ENCODE data around the gene CAPZA1. TPM values are rescaled to one million over a fixed set of nuclear protein-coding genes. Genes with fewer than 3 reads are reported as not detected.

Gene CAPZA1
- total RNA-seq, 4 donors from 2014 or later: 116 to 181 (median 179) TPM

DNA sequence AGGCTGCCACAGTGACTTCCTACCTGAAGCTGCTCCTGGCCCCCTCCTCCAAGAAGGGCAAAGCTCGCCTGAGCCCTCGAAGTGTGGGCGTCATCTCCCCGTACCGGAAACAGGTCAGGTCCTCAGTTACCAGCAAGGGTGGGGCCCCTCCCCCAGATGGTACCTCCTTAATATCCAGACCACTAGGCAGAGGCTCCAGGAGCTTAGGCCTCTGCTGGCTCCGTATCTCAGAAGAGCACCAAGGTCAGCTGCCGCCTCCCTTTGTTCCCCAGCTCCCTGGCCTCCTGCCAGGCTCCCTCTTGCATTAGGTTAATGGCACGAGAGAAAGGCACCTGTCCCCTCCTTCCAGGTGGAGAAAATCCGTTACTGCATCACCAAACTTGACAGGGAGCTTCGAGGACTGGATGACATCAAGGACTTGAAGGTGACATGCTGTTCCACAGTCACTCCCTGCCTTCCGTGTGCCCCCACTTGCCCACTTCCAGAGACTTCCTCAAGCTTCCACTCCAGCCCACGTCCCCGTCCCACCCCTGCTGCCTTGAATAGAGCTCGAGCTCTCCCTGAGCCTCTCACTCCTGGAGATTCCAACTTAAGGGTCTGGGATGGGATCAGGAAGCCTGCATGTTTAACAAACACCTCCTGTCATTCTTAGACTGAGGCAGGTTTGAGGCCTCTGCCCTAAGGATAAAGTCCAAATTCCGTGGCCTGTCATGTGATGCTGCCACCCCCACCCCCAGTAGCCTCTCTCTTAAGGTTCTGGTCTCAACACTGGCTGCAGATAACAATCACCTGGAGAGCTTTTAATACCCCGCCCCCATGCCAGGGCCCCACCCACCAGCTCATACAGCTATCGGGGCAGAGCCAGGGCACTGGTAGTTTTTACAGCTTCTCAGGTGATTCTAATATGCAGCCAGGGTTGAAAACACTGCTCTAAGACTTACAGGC lies 79.0 kb downstream of the CAPZA1 start:
- H3K4me1 ChIP-seq: peaks cover 16 to 59% (median 19%) of the 10 kb centered on the region in 4 donors
- peak overlapping the region in 2 of 4 donors; percentile 11 to 20 for H3K4me3 ChIP-seq
- no peaks in the 10 kb centered on the region for H3K9me3 ChIP-seq
- TF ChIP-seq, protein P1, sequence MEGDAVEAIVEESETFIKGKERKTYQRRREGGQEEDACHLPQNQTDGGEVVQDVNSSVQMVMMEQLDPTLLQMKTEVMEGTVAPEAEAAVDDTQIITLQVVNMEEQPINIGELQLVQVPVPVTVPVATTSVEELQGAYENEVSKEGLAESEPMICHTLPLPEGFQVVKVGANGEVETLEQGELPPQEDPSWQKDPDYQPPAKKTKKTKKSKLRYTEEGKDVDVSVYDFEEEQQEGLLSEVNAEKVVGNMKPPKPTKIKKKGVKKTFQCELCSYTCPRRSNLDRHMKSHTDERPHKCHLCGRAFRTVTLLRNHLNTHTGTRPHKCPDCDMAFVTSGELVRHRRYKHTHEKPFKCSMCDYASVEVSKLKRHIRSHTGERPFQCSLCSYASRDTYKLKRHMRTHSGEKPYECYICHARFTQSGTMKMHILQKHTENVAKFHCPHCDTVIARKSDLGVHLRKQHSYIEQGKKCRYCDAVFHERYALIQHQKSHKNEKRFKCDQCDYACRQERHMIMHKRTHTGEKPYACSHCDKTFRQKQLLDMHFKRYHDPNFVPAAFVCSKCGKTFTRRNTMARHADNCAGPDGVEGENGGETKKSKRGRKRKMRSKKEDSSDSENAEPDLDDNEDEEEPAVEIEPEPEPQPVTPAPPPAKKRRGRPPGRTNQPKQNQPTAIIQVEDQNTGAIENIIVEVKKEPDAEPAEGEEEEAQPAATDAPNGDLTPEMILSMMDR (IDR thresholded peaks at IDR 0.05): peak in 2 of 6 experiments; percentile 6 to 10
- TF ChIP-seq POLR2A (IDR thresholded peaks at IDR 0.05): peak; percentile 10 to 56
- no peaks in the 10 kb centered on the region for H3K27me3 ChIP-seq
- H3K36me3 ChIP-seq: peaks cover 0 to 70% (median 0%) of the 10 kb centered on the region in 3 donors
- H3K27ac ChIP-seq: peak overlapping the region in 3 of 4 donors; percentile 65 to 100 (median 93)
- peak in 2 of 3 donors; percentile 92 to 93 for DNase-seq

DNA sequence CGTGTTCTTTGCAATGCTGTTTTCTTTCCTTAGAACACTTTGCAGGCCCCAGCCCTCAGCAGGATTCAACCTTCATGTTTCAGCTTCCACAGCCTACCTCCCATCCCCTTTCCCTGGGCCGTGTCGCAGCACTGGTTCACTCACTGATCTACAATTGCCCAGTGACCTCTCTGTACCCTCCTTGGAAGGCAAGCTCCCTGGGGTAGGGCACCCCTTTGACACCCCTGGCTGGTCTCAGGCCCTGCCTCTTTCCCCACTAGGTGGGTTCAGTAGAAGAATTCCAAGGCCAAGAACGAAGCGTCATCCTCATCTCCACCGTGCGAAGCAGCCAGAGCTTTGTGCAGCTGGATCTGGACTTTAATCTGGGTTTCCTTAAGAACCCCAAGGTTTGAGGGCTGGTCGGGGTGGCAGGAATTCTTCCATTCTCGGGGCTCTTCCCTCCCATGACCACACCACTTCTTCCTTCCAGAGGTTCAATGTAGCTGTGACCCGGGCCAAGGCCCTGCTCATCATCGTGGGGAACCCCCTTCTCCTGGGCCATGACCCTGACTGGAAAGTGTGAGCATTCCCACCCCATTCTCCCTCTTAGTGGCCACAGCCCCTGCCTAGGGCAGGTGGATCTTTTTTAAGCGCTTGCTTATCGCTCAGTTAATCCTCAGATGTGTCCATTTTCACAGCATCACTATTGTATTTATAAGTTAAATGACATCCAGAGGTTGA lies 80.0 kb downstream of the CAPZA1 start:
- Histone ChIP-seq H3K4me3 (no peak overlapping the region), H3K27me3 (no peaks in the 10 kb centered on the region), H3K27ac (peak overlapping the region; percentile 65 to 100 (median 84)), H3K9me3 (no peaks in the 10 kb centered on the region), H3K4me1 (peaks cover 16 to 68% (median 19%) of the 10 kb centered on the region in 4 donors), H3K36me3 (peaks cover 0 to 64% (median 0%) of the 10 kb centered on the region in 3 donors)
- no peak for TF ChIP-seq POLR2A (IDR thresholded peaks at IDR 0.05)
- TF ChIP-seq, protein P1 (IDR thresholded peaks at IDR 0.05): no peak
- peak in 1 of 3 donors; percentile 46 for DNase-seq

- TF ChIP-seq POLR2A (IDR thresholded peaks at IDR 0.05): peak in 1 of 2 donors; percentile 37
- TF ChIP-seq, protein P1 (IDR thresholded peaks at IDR 0.05): peak in 3 of 6 experiments; percentile 32 to 53 (median 48)
- H3K9me3 ChIP-seq: no peaks in the 10 kb centered on the region
- H3K36me3 ChIP-seq: peaks cover 0 to 54% (median 0%) of the 10 kb centered on the region in 3 donors
- peaks cover 16 to 73% (median 21%) of the 10 kb centered on the region in 4 donors for H3K4me1 ChIP-seq
- peak overlapping the region in 2 of 4 donors; percentile 4 to 9 for H3K4me3 ChIP-seq
- peak overlapping the region; percentile 65 to 100 (median 84) for H3K27ac ChIP-seq
- no peaks in the 10 kb centered on the region for H3K27me3 ChIP-seq
- DNase-seq: peak; percentile 82 to 96 (median 94)
Observed at GRCh38 chr1:112700290-112701226, 80.9 kb downstream of the CAPZA1 start.

GRCh38 chr1:112701227-112702066 lies 81.8 kb downstream of the CAPZA1 start:
- TF ChIP-seq POLR2A (IDR thresholded peaks at IDR 0.05): no peak
- TF ChIP-seq, protein P1 (IDR thresholded peaks at IDR 0.05): no peak
- no peaks in the 10 kb centered on the region for H3K9me3 ChIP-seq
- peak overlapping the region in 1 of 4 donors; percentile 9 for H3K4me3 ChIP-seq
- DNase-seq: peak in 1 of 3 donors; percentile 44
- H3K4me1 ChIP-seq: peaks cover 16 to 78% (median 24%) of the 10 kb centered on the region in 4 donors
- no peaks in the 10 kb centered on the region for H3K27me3 ChIP-seq
- peak overlapping the region; percentile 65 to 100 (median 84) for H3K27ac ChIP-seq
- peaks cover 0 to 46% (median 0%) of the 10 kb centered on the region in 3 donors for H3K36me3 ChIP-seq

All from Peyer's patch (tissue), 4 donors.